GM23248 (cell line): ENCODE measurements around the gene CNOT9. TPM values are rescaled to one million over a fixed set of nuclear protein-coding genes. Genes with fewer than 3 reads are reported as not detected.

Experiments used
- DNase-seq: peaks from one replicate; pipeline ENCODE4 v3.0.0-alpha.2; 2015
- H2AFZ ChIP-seq: fragments of 200-600 bp; sonication (generic); 2 replicates; pipeline ENCODE4 v1.6.1; 2016; ENCODE audit warnings: antibody characterized with exemption
- H3F3A ChIP-seq: fragments of 200-600 bp; sonication (generic); 2 replicates; pipeline ENCODE4 v1.6.1; 2016; ENCODE audit warnings: mild to moderate bottlenecking, antibody characterized with exemption, mixed run types; ENCODE audit not compliant: insufficient read depth
- H3K27ac ChIP-seq: fragments of 200-600 bp; sonication (generic); 2 replicates; pipeline ENCODE4 v1.5.1; 2016; ENCODE audit warnings: mild to moderate bottlenecking
- H3K27me3 ChIP-seq: fragments of 200-600 bp; sonication (generic); replicated peaks from 2 replicates; pipeline ENCODE4 v1.6.1; 2016; ENCODE audit warnings: mild to moderate bottlenecking; ENCODE audit not compliant: insufficient read depth
- H3K36me3 ChIP-seq: fragments of 200-600 bp; sonication (generic); 2 replicates; pipeline ENCODE4 v1.6.1; 2016; ENCODE audit warnings: low read depth, mild to moderate bottlenecking
- H3K4me1 ChIP-seq: fragments of 200-600 bp; sonication (generic); 2 replicates; pipeline ENCODE4 v1.6.1; 2016; ENCODE audit warnings: mild to moderate bottlenecking; ENCODE audit not compliant: insufficient read depth
- H3K4me2 ChIP-seq: fragments of 200-600 bp; sonication (generic); one replicate; pipeline ENCODE4 v1.6.1; 2016; ENCODE audit warnings: mild to moderate bottlenecking; ENCODE audit not compliant: unreplicated experiment
- H3K4me3 ChIP-seq: fragments of 200-600 bp; sonication (generic); 2 replicates; pipeline ENCODE4 v1.5.1; 2016; ENCODE audit warnings: mild to moderate bottlenecking
- H3K79me2 ChIP-seq: fragments of 200-600 bp; sonication (generic); 2 replicates; pipeline ENCODE4 v1.6.1; 2016; ENCODE audit warnings: mild to moderate bottlenecking; ENCODE audit not compliant: insufficient read depth
- H3K9ac ChIP-seq: fragments of 200-600 bp; sonication (generic); 2 replicates; pipeline ENCODE4 v1.6.1; 2016; ENCODE audit warnings: mild to moderate bottlenecking
- H3K9me2 ChIP-seq: fragments of 200-600 bp; sonication (generic); 2 replicates; pipeline ENCODE4 v1.6.1; 2016; ENCODE audit warnings: mixed run types, mild to moderate bottlenecking, moderate library complexity; ENCODE audit not compliant: insufficient read depth
- H3K9me3 ChIP-seq: fragments of 200-600 bp; sonication (generic); one replicate; pipeline ENCODE4 v1.6.1; 2017; ENCODE audit warnings: low read depth
- H4K20me1 ChIP-seq: fragments of 200-600 bp; sonication (generic); 2 replicates; pipeline ENCODE4 v1.6.0; 2016; ENCODE audit not compliant: insufficient read depth
- EZH2 ChIP-seq: fragments of 200-600 bp; sonication (generic); IDR thresholded peaks from 2 replicates; pipeline ENCODE4 v1.6.1; 2018; ENCODE audit warnings: antibody characterized with exemption, mild to moderate bottlenecking; ENCODE audit not compliant: insufficient read depth, poor library complexity, severe bottlenecking
- EZH2phosphoT487 ChIP-seq: fragments of 200-600 bp; sonication (generic); IDR thresholded peaks from 2 replicates; pipeline ENCODE4 v1.6.1; 2018; ENCODE audit warnings: antibody characterized with exemption, moderate library complexity, mild to moderate bottlenecking, low read depth; ENCODE audit not compliant: insufficient read depth
- WGBS, 2 experiments: methylation state at CpG; one replicate each; pipeline ENCODE4 v1.1.6; 2015 to 2017; ENCODE audit warnings: low lambda C conversion rate in 2 of 2, low coverage in 1 of 2; ENCODE audit errors: missing lambda C conversion rate in 2 of 2; 5-methylcytosine and 5-hydroxymethylcytosine counted together
- in situ Hi-C: fragments of 300-500 bp; cut with MboI; formaldehyde crosslinking; loops from 2 replicates; pipeline ENCODE4 v1.15.0; 2020
- polyA plus RNA-seq: library from polyadenylated mRNA; unstranded; fragments of >200 nt; fragmentation: Nextera tagmentation; extraction: Ambion mirVana; gene quantifications from 2 replicates; pipeline ENCODE4 v1.2.1, GENCODE V29; 2016
- total RNA-seq: library from RNA; depleted of rRNA; stranded (reverse); fragments of >200 nt; shearing (Covaris generic); gene quantifications from 2 replicates; pipeline ENCODE4 v1.2.3, GENCODE V29; 2014

Gene CNOT9
- total and polyA plus RNA-seq, 2 experiments from 2014 or later: 34.8 to 65.8 TPM

DNA sequence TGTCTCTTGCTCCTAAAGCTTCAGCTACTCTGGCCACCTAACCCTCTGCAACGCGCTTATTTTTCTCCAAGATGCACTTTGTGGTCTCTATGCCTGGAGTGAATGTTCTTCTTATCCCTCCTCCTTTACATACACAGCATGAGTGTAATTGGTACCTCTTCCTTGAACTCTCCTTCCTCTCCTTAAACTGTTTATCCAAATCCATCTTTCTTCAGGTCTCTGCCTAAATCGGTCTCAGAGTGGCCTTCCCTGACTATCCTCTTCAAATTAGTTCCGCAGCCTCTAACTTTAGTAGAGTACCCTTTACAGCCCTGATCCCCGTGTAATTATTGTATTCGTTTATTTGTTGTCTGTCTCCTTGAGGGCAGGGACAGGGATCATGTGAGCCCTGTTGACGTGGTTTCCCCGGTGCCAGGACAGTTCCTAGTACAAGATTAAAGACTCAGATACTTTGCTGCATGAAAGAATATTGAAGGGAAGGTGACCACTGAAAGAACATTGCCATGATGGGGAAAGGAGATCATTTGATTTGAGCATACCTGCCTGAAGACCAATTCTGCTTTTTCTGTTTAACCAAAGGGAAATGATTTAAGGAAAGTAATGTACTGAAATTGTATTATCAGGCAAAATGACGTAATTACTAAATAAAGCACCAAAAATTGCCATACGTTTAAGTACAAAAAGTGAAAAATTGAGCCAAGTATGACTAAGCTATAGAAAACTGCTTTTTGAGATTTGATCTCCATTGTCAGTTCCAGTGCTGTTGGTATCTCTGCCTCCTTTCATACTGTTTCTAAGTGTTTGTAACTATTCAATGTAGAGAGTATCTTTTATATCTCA, 1.2 kb downstream of the CNOT9 start:
- peak overlapping the region; percentile 67; the same call in 1 of the 2 replicates for H2AFZ ChIP-seq

DNA sequence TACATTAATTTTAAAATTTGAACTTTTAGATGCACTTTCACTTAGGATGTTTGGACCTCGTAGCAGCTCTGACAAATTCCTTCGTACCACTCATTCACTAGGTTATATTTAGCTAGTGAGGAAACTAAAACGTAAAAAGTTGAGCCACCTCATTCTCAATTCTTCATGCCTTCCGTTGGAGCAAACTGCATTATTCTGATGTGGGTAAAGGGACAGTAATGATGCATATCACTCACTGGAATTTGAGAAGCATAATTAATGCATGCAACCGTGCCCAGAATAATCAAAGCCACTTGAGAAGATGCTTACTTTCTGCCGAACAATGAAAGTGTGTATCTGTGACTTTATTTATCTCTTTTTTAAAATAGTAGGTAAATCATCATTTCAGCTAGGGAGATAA, 2.2 kb downstream of the CNOT9 start:
- H3K27me3 ChIP-seq: no peaks in the 10 kb centered on the region
- H3K4me1 ChIP-seq: peaks cover 17% of the 10 kb centered on the region
- no peak overlapping the region for H2AFZ ChIP-seq
- H3K9me3 ChIP-seq: no peaks in the 10 kb centered on the region
- peak overlapping the region; percentile 97 for H3K27ac ChIP-seq
- no peaks in the 10 kb centered on the region for H3K9me2 ChIP-seq
- peak overlapping the region; percentile 91 for H3K4me2 ChIP-seq
- peak overlapping the region; percentile 97 for H3K9ac ChIP-seq
- peaks cover 18% of the 10 kb centered on the region; the same call in 1 of the 2 replicates for H3K36me3 ChIP-seq
- TF ChIP-seq EZH2 (no peak), EZH2phosphoT487 (no peak)
- H3K4me3 ChIP-seq: peak overlapping the region; percentile 97
- 3 to 4% methylated on average over 6 of the region's 6 CpGs for WGBS, 2 experiments
- H3K79me2 ChIP-seq: peaks cover 97% of the 10 kb centered on the region
- peaks cover 3% of the 10 kb centered on the region; the same call in 1 of the 2 replicates for H4K20me1 ChIP-seq
- in situ Hi-C loops: no loop called here
- DNase-seq: peak; percentile 81
- peaks cover 26% of the 10 kb centered on the region for H3F3A ChIP-seq

More for the DNA sequence above, 1.2 kb downstream of the CNOT9 start:
- Histone ChIP-seq H3K4me1 (peaks cover 17% of the 10 kb centered on the region), H4K20me1 (peaks cover 3% of the 10 kb centered on the region; the same call in 1 of the 2 replicates), H3K9me3 (no peaks in the 10 kb centered on the region), H3K4me3 (peak overlapping the region; percentile 97), H3F3A (peaks cover 26% of the 10 kb centered on the region), H3K4me2 (peak overlapping the region; percentile 91), H3K27me3 (no peaks in the 10 kb centered on the region), H3K79me2 (peaks cover 97% of the 10 kb centered on the region), H3K9me2 (no peaks in the 10 kb centered on the region), H3K36me3 (peaks cover 15% of the 10 kb centered on the region; the same call in 1 of the 2 replicates), H3K9ac (peak overlapping the region; percentile 97), H3K27ac (peak overlapping the region; percentile 97)
- no peak for TF ChIP-seq EZH2
- DNase-seq: peak; percentile 75
- WGBS, 2 experiments: 8 to 10% methylated on average over 10 of the region's 10 CpGs
- in situ Hi-C loops: no loop called here

DNA sequence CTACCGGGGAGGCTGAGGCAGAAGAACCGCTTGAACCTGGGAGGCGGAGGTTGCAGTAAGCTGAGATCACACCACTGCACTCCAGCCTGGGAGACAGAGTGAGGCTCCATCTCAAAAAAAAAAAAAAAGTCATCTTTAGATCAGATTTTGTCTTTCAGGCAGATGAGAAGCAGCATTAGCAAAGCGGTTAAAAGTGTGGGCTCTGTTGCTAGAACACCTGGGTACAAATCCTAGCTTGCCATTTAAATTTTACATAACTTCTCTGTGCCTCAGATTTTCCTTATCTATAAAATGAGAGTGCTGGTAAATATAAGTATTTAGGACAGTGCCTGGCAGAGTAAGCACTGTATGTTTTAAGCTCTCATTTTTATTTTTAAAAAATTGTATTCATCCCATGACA, 8.2 kb downstream of the CNOT9 start:
- Histone ChIP-seq H3K4me3 (no peak overlapping the region), H3K9ac (no peak overlapping the region), H3K79me2 (peaks cover 95% of the 10 kb centered on the region), H3K4me2 (no peak overlapping the region), H2AFZ (no peak overlapping the region), H3K36me3 (peaks cover 29% of the 10 kb centered on the region; the same call in 1 of the 2 replicates), H4K20me1 (no peaks in the 10 kb centered on the region; the same call in 1 of the 2 replicates), H3K27ac (no peak overlapping the region), H3K9me2 (no peaks in the 10 kb centered on the region), H3K9me3 (no peaks in the 10 kb centered on the region), H3K27me3 (no peaks in the 10 kb centered on the region), H3F3A (peaks cover 15% of the 10 kb centered on the region), H3K4me1 (peaks cover 7% of the 10 kb centered on the region)
- no peak for DNase-seq
- in situ Hi-C loops: no loop called here
- TF ChIP-seq EZH2: no peak
- TF ChIP-seq EZH2phosphoT487: no peak
- WGBS, 2 experiments: 97 to 99% methylated on average over 4 of the region's 4 CpGs

DNA sequence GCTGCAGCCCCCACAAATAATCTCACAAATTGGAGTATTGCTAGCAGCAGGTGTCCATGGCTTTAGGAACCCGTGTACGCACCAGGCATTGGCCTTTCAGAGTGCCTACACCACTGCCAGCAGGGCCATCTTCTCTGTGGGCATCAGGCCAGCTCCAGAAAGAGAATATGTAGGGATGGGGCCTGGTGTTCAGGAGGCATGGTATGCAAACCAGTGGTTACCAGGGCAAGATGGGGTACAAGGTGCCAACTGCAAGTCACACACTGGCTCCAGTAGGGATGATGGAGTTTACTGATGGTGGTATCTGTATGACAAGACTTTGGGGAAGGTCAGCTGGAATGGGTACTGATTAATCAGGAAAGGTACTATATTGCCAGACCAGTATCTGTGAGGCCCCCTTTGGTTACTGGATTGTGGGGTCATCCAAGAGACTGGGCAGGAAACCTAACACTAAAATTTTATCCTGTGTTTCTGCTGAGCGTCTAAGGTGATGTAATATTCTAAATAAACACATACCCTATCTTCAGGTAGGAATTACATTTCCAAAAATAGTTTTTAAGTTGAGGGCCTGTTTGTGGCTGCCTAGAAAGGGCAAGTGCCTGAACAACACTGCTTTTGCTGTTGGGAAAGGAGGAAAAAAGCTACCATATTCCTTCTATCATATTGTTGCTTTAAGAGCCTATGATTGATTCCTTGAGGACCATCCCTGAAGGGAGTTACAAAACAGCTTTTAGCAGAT, 9.0 kb downstream of the CNOT9 start:
- Histone ChIP-seq H3K27me3 (no peaks in the 10 kb centered on the region), H3K4me1 (peaks cover 15% of the 10 kb centered on the region), H2AFZ (no peak overlapping the region), H3K9me2 (no peaks in the 10 kb centered on the region), H3F3A (peaks cover 18% of the 10 kb centered on the region), H3K9me3 (no peaks in the 10 kb centered on the region), H3K79me2 (peaks cover 93% of the 10 kb centered on the region), H3K36me3 (peaks cover 28% of the 10 kb centered on the region), H3K4me3 (no peak overlapping the region), H3K4me2 (no peak overlapping the region), H3K9ac (no peak overlapping the region), H4K20me1 (no peaks in the 10 kb centered on the region; the same call in 1 of the 2 replicates), H3K27ac (no peak overlapping the region)
- DNase-seq: no peak
- WGBS, 2 experiments: 98 to 99% methylated on average over 3 of the region's 3 CpGs
- in situ Hi-C loops: no loop called here
- TF ChIP-seq EZH2phosphoT487 (no peak), EZH2 (no peak)
